GM12874 (cell line): ENCODE results near the gene CLSTN2.

ENCODE experiments used
- CTCF ChIP-seq: IDR thresholded peaks from 2 replicates; pipeline ENCODE4 v1.5.1; 2011; ENCODE audit warnings: low read depth, mild to moderate bottlenecking, control low read depth, low read length, moderate library complexity; ENCODE audit not compliant: insufficient read depth

Gene CLSTN2

GRCh38 chr3:140100479-140100878, 165.5 kb downstream of the CLSTN2 start:
- TF ChIP-seq CTCF = no peak

DNA sequence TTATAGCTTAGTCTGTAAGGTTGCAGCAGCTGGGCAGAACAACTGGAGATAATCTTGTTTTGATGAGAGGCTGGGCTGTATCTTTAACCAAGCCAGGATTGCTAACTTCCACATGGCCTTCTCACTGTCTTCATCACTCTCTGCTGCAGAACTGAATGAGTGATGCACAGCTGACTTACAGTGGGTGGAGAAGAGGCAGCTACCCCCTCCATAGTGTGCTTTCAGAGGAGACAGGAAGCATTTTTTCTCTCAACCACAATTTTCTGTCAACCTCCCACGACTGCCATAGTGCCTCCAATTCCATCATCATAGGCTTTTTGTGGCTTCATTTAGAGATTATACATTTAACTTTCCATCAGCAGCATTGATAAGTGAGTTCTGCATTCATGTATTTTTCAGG, 168.2 kb downstream of the CLSTN2 start:
- TF ChIP-seq CTCF = no peak

DNA sequence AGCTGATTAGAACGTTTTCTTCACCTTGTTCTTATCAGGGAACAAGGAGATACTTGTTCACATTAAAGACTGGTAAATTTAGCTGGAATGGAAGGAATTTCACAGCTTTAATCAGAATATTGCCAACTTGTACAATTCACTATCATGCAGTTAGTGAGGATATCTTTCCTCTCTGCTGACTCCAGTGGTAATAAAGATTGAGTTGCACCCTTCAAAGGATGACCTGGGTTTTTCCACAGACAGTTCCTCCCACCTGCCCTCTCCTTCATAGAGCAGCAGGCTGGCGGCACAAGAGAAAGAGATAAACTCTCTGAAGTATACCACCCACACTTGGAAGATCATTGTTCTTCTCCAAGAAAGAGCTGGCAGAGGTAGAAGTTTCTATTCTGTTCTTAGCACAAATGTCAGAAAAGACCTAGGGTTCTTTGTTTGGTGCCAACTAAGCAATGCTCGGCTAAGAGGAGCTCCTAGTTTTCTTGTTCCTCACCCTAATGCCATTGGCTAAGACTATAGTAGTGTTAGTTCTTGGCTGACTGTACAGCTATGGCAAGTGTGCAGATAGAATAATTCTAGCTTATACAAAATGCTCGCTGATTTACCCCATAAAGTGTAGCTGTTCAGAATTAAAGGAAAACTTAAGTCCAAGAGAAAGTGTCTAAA, 169.1 kb downstream of the CLSTN2 start:
- no peak for TF ChIP-seq CTCF

DNA sequence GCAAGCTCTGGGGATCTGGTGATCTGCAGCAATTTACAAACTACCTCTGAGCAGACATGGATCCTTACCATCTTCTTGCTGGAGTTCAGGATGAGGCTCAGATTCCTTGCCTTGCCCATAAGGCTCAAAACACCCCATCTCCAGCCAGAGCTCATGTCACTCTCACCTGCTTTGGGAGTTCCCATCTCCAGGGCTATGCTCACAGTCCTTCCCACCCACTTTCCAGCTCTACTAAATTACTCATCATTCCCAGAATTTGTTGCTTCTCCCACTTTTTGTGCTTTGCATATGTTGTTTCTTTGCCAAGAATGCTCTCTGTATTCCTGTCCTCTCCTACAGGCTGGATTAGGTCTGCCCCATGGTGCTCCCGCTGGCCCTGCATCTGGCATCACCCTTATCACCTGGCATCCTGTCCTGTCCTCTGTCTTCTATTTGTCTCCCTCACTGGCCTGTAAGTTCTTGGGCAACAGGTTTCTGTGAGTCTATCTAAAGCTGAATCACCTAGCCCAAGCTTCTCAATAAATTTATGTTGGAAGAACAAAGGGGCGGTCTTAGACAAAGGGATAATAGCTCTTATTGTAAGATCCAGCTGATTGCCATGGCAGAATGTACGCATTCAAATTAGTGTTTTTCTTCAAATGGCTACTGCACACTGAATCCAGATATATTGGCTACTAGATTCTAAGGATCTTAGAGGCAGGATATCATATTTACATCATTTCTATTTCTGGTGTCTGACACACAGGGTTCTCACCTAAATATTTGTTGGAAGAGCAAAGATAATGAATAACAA, 179.2 kb downstream of the CLSTN2 start:
- TF ChIP-seq CTCF = no peak

DNA sequence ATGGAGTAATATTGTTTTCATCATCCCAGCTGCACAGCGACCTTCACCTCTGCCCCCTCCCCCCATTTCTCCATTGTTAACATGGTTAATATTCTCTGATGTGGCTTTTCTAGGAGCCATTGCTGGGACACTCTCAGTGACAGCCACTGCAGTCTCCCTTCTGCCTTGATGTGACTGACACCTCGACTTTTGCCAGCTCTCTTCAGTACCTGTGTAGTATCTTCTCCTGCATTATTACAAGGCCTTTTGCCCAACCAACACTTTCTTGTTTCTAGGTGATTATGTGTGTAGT, 179.8 kb downstream of the CLSTN2 start:
- TF ChIP-seq CTCF = no peak

DNA sequence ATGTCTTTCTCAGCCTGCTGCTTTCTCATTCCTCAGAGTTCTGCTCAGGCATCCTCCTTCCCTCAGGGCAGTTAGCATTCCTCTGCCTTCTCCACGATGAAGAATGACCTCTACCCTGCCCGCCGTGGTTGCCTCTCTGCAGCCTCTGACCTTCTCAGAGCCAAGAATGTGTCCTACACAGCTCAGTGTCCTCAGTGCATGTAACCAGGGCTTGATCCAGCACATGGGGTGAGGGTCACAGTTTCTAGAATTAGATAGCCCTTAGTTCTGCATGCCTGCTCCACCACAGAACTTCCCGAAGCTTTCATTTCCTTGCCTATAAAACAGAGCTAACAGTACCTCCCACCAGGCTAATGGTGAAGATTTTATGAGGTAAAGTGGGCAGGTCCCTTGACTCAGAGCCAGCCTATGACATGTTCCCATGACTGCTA, 182.1 kb downstream of the CLSTN2 start:
- TF ChIP-seq CTCF = no peak

DNA sequence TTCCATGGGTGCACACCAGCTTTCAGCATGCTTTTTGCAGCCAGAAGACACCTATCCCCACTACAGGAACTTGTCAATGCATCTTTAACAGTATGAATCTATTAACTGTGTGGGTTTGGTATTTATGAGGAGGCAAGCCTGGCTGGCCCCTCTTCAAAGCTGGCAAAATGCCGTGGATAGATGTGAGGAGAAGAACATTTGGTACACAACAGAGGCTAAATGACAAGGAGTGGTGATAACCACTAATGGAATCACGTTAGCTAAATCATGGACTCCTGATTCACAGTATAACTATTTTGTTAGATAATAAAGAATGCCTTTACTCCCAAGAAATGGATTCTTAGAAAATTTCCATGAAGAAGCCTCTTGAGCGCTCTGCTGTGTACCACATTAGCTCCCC, 187.2 kb downstream of the CLSTN2 start:
- no peak for TF ChIP-seq CTCF
